AG09319 (cell line): Measurements from ENCODE around the gene MEX3A.

Experiments
- DNase-seq: peaks from one replicate; pipeline ENCODE4 v3.0.0-alpha.2; 2010; ENCODE audit warnings: low read depth; ENCODE audit errors: extremely low read depth
- CTCF ChIP-seq: IDR thresholded peaks from 2 replicates; pipeline ENCODE4 v1.5.1; 2011; ENCODE audit warnings: low read depth, mild to moderate bottlenecking, inconsistent platforms, low read length, moderate library complexity

The MEX3A gene

GRCh38 chr1:156077430-156077760 lies 4.9 kb downstream of the MEX3A start:
- no peak for TF ChIP-seq CTCF
- DNase-seq: no peak

GRCh38 chr1:156076609-156077429 lies 5.4 kb downstream of the MEX3A start:
- TF ChIP-seq CTCF: no peak
- DNase-seq: no peak

GRCh38 chr1:156075775-156076204 lies 6.5 kb downstream of the MEX3A start:
- TF ChIP-seq CTCF: no peak
- DNase-seq: no peak

GRCh38 chr1:156075162-156075561 lies 7.1 kb downstream of the MEX3A start:
- no peak for DNase-seq
- TF ChIP-seq CTCF: no peak

- no peak for TF ChIP-seq CTCF
- DNase-seq: no peak
Observed at GRCh38 chr1:156074661-156075060, 7.6 kb downstream of the MEX3A start.

GRCh38 chr1:156073740-156074139 lies 8.5 kb downstream of the MEX3A start:
- TF ChIP-seq CTCF: no peak
- no peak for DNase-seq

- TF ChIP-seq CTCF: no peak
- no peak for DNase-seq
Observed at GRCh38 chr1:156073110-156073687, 9.1 kb downstream of the MEX3A start.
